H9 (cell line): Measurements from ENCODE around the gene PTPRN2. TPM values are rescaled to one million over a fixed set of nuclear protein-coding genes. Genes with fewer than 3 reads are reported as not detected.
A peak's percentile ranks its signal among the peaks of the same experiment; 100 is the strongest.

Source experiments
- DNase-seq: peaks from one replicate; pipeline ENCODE4 v3.0.0-alpha.2; 2017
- H2AFZ ChIP-seq: one replicate; pipeline ENCODE4 v1.6.1; 2013; ENCODE audit warnings: mild to moderate bottlenecking, low read length, control low read depth, moderate library complexity
- H2AK5ac ChIP-seq: 2 replicates; pipeline ENCODE4 v1.6.1; 2013; ENCODE audit warnings: low read length, control low read depth, mixed read lengths; ENCODE audit not compliant: insufficient read length
- H2BK120ac ChIP-seq: one replicate; pipeline ENCODE4 v1.6.1; 2013; ENCODE audit warnings: low read depth, mild to moderate bottlenecking, low read length, control low read depth, inconsistent platforms; ENCODE audit not compliant: poor library complexity, severe bottlenecking
- H2BK12ac ChIP-seq: 2 replicates; pipeline ENCODE4 v1.6.1; 2013; ENCODE audit warnings: low read length, control low read depth, mixed read lengths, low read depth; ENCODE audit not compliant: insufficient read length
- H2BK15ac ChIP-seq: 2 replicates; pipeline ENCODE4 v1.6.1; 2013; ENCODE audit warnings: low read depth, low read length, control low read depth
- H2BK20ac ChIP-seq: one replicate; pipeline ENCODE4 v1.6.1; 2013; ENCODE audit warnings: low read depth, mild to moderate bottlenecking, low read length, control low read depth, inconsistent platforms; ENCODE audit not compliant: poor library complexity, severe bottlenecking
- H2BK5ac ChIP-seq: 2 replicates; pipeline ENCODE4 v1.6.1; 2013; ENCODE audit warnings: low read length, control low read depth, mixed read lengths; ENCODE audit not compliant: insufficient read length
- H3K14ac ChIP-seq: 2 replicates; pipeline ENCODE4 v1.6.1; 2013; ENCODE audit warnings: low read length, control low read depth; ENCODE audit not compliant: insufficient read depth
- H3K18ac ChIP-seq: 2 replicates; pipeline ENCODE4 v1.6.1; 2013; ENCODE audit warnings: low read depth, mild to moderate bottlenecking, mixed read lengths, low read length, control low read depth; ENCODE audit not compliant: insufficient read length
- H3K23ac ChIP-seq: 2 replicates; pipeline ENCODE4 v1.6.1; 2013; ENCODE audit warnings: low read length, control low read depth, mixed read lengths, low read depth; ENCODE audit not compliant: insufficient read length
- H3K23me2 ChIP-seq: 2 replicates; pipeline ENCODE4 v1.6.1; 2013; ENCODE audit warnings: low read depth, mild to moderate bottlenecking, mixed read lengths, low read length, control low read depth; ENCODE audit not compliant: insufficient read length, poor library complexity, severe bottlenecking
- H3K27ac ChIP-seq: 2 replicates; pipeline ENCODE4 v1.5.1; 2013; ENCODE audit warnings: low read length, control low read depth, mixed read lengths, low read depth; ENCODE audit not compliant: insufficient read length
- H3K27me3 ChIP-seq: 2 replicates; pipeline ENCODE4 v1.6.1; 2013; ENCODE audit warnings: low read length, control low read depth, inconsistent platforms; ENCODE audit not compliant: insufficient read depth
- H3K4ac ChIP-seq: 2 replicates; pipeline ENCODE4 v1.6.1; 2013; ENCODE audit warnings: low read depth, mild to moderate bottlenecking, control low read depth, inconsistent platforms, low read length, moderate library complexity
- H3K4me1 ChIP-seq: 2 replicates; pipeline ENCODE4 v1.6.1; 2013; ENCODE audit warnings: low read length, control low read depth, inconsistent platforms; ENCODE audit not compliant: insufficient read depth
- H3K4me2 ChIP-seq: 2 replicates; pipeline ENCODE4 v1.6.1; 2013; ENCODE audit warnings: low read length, control low read depth, mixed read lengths; ENCODE audit not compliant: insufficient read length, insufficient read depth
- H3K56ac ChIP-seq: 2 replicates; pipeline ENCODE4 v1.6.1; 2013; ENCODE audit warnings: low read depth, mild to moderate bottlenecking, mixed read lengths, low read length, control low read depth; ENCODE audit not compliant: insufficient read length
- H3K79me1 ChIP-seq: 2 replicates; pipeline ENCODE4 v1.6.1; 2013; ENCODE audit warnings: low read depth, mild to moderate bottlenecking, moderate library complexity, low read length, control low read depth, inconsistent platforms; ENCODE audit not compliant: insufficient read depth, poor library complexity, severe bottlenecking
- H3K79me2 ChIP-seq: 2 replicates; pipeline ENCODE4 v1.6.1; 2013; ENCODE audit warnings: low read length, control low read depth, inconsistent platforms; ENCODE audit not compliant: insufficient read depth
- H3K9ac ChIP-seq: 2 replicates; pipeline ENCODE4 v1.6.1; 2013; ENCODE audit warnings: low read length, control low read depth, mixed read lengths; ENCODE audit not compliant: insufficient read length; ENCODE audit errors: extremely low read depth
- H3K9me3 ChIP-seq: one replicate; pipeline ENCODE4 v1.6.1; 2013; ENCODE audit warnings: low read depth, low read length, inconsistent platforms; ENCODE audit not compliant: control insufficient read depth
- H3T11ph ChIP-seq: one replicate; pipeline ENCODE4 v1.6.1; 2013; ENCODE audit warnings: mild to moderate bottlenecking, low read length, control low read depth, inconsistent platforms
- H4K20me1 ChIP-seq: one replicate; pipeline ENCODE4 v1.6.1; 2013; ENCODE audit not compliant: control insufficient read depth, insufficient read length, insufficient read depth
- H4K5ac ChIP-seq: 2 replicates; pipeline ENCODE4 v1.6.1; 2013; ENCODE audit warnings: low read depth, mild to moderate bottlenecking, mixed read lengths, low read length, control low read depth; ENCODE audit not compliant: insufficient read length
- H4K8ac ChIP-seq: replicated peaks from 2 replicates; pipeline ENCODE4 v1.6.1; 2013; ENCODE audit warnings: low read length, control low read depth, mixed read lengths, low read depth; ENCODE audit not compliant: insufficient read length
- H4K91ac ChIP-seq: 2 replicates; pipeline ENCODE4 v1.6.1; 2013; ENCODE audit warnings: low read depth, mild to moderate bottlenecking, moderate library complexity, mixed read lengths, low read length, control low read depth; ENCODE audit not compliant: insufficient read length
- H3K27ac Mint-ChIP-seq, 3 experiments: 2 replicates in 2 of 3; 3 replicates in 1 of 3; pipeline ENCODE4 v1.8.0; 2020 to 2021; ENCODE audit warnings: mixed read lengths in 3 of 3, mild to moderate bottlenecking in 1 of 3, moderate library complexity in 1 of 3
- H3K27me3 Mint-ChIP-seq: 2 replicates; pipeline ENCODE4 v1.8.0; 2021; ENCODE audit warnings: low read depth, mild to moderate bottlenecking, moderate library complexity, mixed read lengths
- H3K36me3 Mint-ChIP-seq, 3 experiments: 2 replicates in 2 of 3; 3 replicates in 1 of 3; pipeline ENCODE4 v1.8.0; 2020 to 2021; ENCODE audit warnings: low read depth in 3 of 3, mixed read lengths in 3 of 3; ENCODE audit not compliant: insufficient read depth in 1 of 3
- H3K4me1 Mint-ChIP-seq, 2 experiments: 2 replicates each; pipeline ENCODE4 v1.8.0; 2020; ENCODE audit warnings: mixed read lengths in 2 of 2
- H3K4me3 Mint-ChIP-seq, 2 experiments: 2 replicates in 1 of 2; 3 replicates in 1 of 2; pipeline ENCODE4 v1.8.0; 2020 to 2021; ENCODE audit warnings: mild to moderate bottlenecking in 2 of 2, mixed read lengths in 2 of 2, moderate library complexity in 1 of 2
- H3K9me3 Mint-ChIP-seq, 2 experiments: 2 replicates in 1 of 2; 3 replicates in 1 of 2; pipeline ENCODE4 v1.8.0; 2020; ENCODE audit warnings: mild to moderate bottlenecking in 2 of 2, mixed read lengths in 2 of 2, moderate library complexity in 1 of 2
- CTCF ChIP-seq: fragments of 200-600 bp; sonication (generic); conservative IDR thresholded peaks from 3 replicates; pipeline ENCODE4 v1.8.0; 2021; ENCODE audit warnings: antibody characterized with exemption, mild to moderate bottlenecking
- WGBS: extraction: QIAGEN DNeasy Blood & Tissue Kit; methylation state at CpG from one replicate; pipeline ENCODE4 v1.1.7; 2013; ENCODE audit warnings: missing lambda C conversion rate, low lambda C conversion rate, mixed read lengths; ENCODE audit not compliant: insufficient read length; ENCODE audit errors: extremely low coverage; 5-methylcytosine and 5-hydroxymethylcytosine counted together
- total RNA-seq: library from RNA; stranded (reverse); gene quantifications from 2 replicates; pipeline ENCODE4 v1.2.1, GENCODE V29; 2021

The PTPRN2 gene
- total RNA-seq, 1 experiment from 2014 or later: 5.2 TPM

- no peak for TF ChIP-seq CTCF
- Mint-ChIP-seq H3K36me3 (peaks cover 0 to 2% (median 0%) of the 10 kb centered on the region in 3 experiments; a peak in 1 of 7 replicates), H3K27me3 (no peaks in the 10 kb centered on the region; the same call in 1 of the 2 replicates), H3K27ac (peak overlapping the region; percentile 30 to 37 (median 33); a peak in 4 of 7 replicates), H3K9me3 (no peaks in the 10 kb centered on the region; a peak in 1 of 5 replicates), H3K4me3 (no peak overlapping the region), H3K4me1 (peaks cover 18 to 22% of the 10 kb centered on the region in 2 experiments)
- Histone ChIP-seq H4K5ac (no peak overlapping the region), H3K14ac (no peak overlapping the region), H4K8ac (no peak overlapping the region), H3T11ph (no peak overlapping the region), H3K9me3 (no peaks in the 10 kb centered on the region), H4K91ac (no peak overlapping the region), H3K79me1 (no peaks in the 10 kb centered on the region), H3K23me2 (no peaks in the 10 kb centered on the region), H3K18ac (no peak overlapping the region), H2BK12ac (no peak overlapping the region), H2BK120ac (no peak overlapping the region), H2BK20ac (no peak overlapping the region), H2BK15ac (no peak overlapping the region), H2AFZ (no peak overlapping the region), H3K27ac (no peak overlapping the region), H3K23ac (no peak overlapping the region), H3K4me1 (no peaks in the 10 kb centered on the region), H3K27me3 (no peaks in the 10 kb centered on the region), H3K79me2 (no peaks in the 10 kb centered on the region), H2BK5ac (no peak overlapping the region), H3K56ac (no peak overlapping the region), H3K4me2 (no peak overlapping the region), H3K9ac (no peak overlapping the region), H3K4ac (no peak overlapping the region), H2AK5ac (no peak overlapping the region), H4K20me1 (no peaks in the 10 kb centered on the region)
- WGBS: no CpG with 5 or more reads among the region's 20 CpGs
- DNase-seq: no peak
Measured at GRCh38 chr7:158260567-158261361, 326.9 kb downstream of the PTPRN2 start.
